ENCODE data around the gene TSGA10. TPM values are rescaled to one million over a fixed set of nuclear protein-coding genes. Genes with fewer than 3 reads are reported as not detected.
"Not testable (repeated sequence)": the region's sequence is repeated elsewhere in the genome, so short reads cannot be mapped to it uniquely, and the experiment has no call there.

The TSGA10 gene
- total and polyA plus RNA-seq, 10 donors = 2.5 to 14.0 (median 7.7) TPM

DNA sequence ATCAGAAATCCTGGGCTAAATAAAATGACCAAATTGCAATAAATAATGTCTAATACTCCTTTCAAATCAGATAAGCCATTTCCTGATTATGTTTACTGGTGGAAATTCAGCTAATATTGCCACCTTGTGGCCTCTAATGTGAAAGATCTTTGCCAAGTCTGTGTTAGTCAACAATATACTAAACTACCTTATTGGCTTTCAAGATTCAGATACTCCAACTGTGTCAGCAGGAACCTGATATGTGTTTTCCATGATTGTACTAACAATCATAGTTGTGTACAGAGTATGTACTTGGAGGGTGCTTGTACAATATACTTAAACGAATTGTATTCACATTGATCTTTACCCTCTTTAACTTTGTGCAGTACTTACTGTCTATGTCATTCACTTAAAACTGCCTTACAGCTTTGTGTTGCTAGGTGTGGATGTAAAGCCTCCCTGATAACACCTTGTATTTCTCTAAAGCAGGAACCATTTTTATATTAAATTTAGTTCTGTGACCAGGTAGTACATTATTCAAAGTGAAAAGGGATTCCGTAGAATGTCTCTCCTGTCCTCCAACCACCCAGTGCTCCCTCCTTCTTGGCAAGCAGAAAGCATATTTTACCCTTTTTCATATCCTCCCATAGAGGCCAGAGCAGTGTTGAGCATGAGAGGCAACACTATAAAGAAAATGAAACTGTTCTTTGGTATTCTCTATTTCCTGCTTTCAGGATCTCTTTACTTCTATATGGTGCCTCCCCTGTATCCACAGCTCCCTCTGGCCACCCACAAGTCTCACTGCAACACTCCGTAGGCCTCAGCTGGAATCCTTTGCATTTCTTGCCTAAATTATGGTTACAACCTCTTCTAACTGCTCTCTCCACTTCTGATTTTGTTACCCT lies 88.4 kb downstream of the TSGA10 start:
- Histone ChIP-seq H3K27ac (peak overlapping the region; percentile 30 to 70 (median 56)), H3K9me3 (no peaks in the 10 kb centered on the region), H3K4me1 (peaks cover 8 to 21% (median 15%) of the 10 kb centered on the region in 6 donors), H3K27me3 (replicated peaks in 1 of 7) (no peaks in the 10 kb centered on the region), H3K36me3 (no peaks in the 10 kb centered on the region), H3K4me3 (peak overlapping the region in 1 of 8 donors; percentile 28)
- DNase-seq = no peak
- intact Hi-C loops (cut with DNase I; ENCODE audit: low total_unique reads) = loop anchor here (10.0 kb wide), 1 partner anchor 412 kb away; no protein-coding TSS in a partner anchor
- TF ChIP-seq POLR2AphosphoS5 (IDR thresholded peaks at IDR 0.05) = no peak
- TF ChIP-seq, protein P1, sequence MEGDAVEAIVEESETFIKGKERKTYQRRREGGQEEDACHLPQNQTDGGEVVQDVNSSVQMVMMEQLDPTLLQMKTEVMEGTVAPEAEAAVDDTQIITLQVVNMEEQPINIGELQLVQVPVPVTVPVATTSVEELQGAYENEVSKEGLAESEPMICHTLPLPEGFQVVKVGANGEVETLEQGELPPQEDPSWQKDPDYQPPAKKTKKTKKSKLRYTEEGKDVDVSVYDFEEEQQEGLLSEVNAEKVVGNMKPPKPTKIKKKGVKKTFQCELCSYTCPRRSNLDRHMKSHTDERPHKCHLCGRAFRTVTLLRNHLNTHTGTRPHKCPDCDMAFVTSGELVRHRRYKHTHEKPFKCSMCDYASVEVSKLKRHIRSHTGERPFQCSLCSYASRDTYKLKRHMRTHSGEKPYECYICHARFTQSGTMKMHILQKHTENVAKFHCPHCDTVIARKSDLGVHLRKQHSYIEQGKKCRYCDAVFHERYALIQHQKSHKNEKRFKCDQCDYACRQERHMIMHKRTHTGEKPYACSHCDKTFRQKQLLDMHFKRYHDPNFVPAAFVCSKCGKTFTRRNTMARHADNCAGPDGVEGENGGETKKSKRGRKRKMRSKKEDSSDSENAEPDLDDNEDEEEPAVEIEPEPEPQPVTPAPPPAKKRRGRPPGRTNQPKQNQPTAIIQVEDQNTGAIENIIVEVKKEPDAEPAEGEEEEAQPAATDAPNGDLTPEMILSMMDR (IDR thresholded peaks at IDR 0.05 in 8 of 11, conservative IDR thresholded peaks at IDR 0.05 in 3 of 11) = peak in 8 of 11 experiments; percentile 15 to 59 (median 42)
- 33 to 47% (median 42%) methylated on average over 3 of the region's 3 CpGs for WGBS, 5 donors

GRCh38 chr2:99049187-99049586 lies 105.6 kb downstream of the TSGA10 start:
- H3K36me3 ChIP-seq; H3K4me1 ChIP-seq; H3K27ac ChIP-seq; H3K4me3 ChIP-seq; DNase-seq; intact Hi-C loops (cut with DNase I; ENCODE audit: low total_unique reads); H3K27me3 ChIP-seq (replicated peaks in 1 of 7): not testable (repeated sequence)
- WGBS, 5 donors = 89 to 95% (median 93%) methylated on average over 6 of the region's 6 CpGs
- H3K9me3 ChIP-seq = peaks cover 0 to 30% (median 14%) of the 10 kb centered on the region in 8 donors

DNA sequence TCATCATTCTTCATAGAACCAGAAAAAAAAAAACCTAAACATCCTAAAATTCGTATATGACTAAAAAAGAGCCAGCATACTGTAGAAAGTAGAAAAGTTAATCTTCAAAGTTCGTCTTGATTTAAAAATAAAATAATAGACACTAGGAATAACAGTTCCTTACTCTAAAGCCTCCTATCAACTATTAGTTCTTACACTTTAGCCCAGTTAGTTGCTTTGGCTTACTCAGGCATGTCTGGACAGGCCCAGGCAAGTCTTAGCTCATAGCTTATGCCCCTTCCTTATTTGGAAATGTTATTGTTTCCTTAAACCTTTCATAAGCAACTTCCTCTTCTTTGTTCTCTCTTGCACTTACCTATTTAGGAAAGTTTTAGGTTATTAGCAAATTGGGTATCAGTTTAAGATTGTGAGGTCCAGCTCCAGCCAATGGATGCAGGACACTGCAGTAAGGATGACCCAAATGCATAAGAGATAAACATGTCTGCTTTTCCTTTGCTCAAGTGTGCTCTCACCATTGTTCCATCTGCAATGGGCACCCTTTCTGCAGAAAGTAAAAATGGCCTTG lies 113.9 kb downstream of the TSGA10 start:
- WGBS, 5 donors = 87 to 91% (median 90%) methylated on average over 2 of the region's 2 CpGs
- H3K4me1 ChIP-seq; DNase-seq; H3K27ac ChIP-seq; intact Hi-C loops (cut with DNase I; ENCODE audit: low total_unique reads); H3K4me3 ChIP-seq; H3K36me3 ChIP-seq; H3K27me3 ChIP-seq (replicated peaks in 1 of 7): not testable (repeated sequence)
- H3K9me3 ChIP-seq = peaks cover 0 to 16% (median 0%) of the 10 kb centered on the region in 8 donors

GRCh38 chr2:99035920-99036319 lies 118.8 kb downstream of the TSGA10 start:
- TF ChIP-seq, protein P1 (IDR thresholded peaks at IDR 0.05 in 8 of 11, conservative IDR thresholded peaks at IDR 0.05 in 3 of 11) = no peak
- TF ChIP-seq POLR2AphosphoS5 (IDR thresholded peaks at IDR 0.05) (no peak), POLR2A (IDR thresholded peaks at IDR 0.05) (no peak)
- H3K4me1 ChIP-seq = no peaks in the 10 kb centered on the region
- no peaks in the 10 kb centered on the region for H3K27me3 ChIP-seq (replicated peaks in 1 of 7)
- H3K4me3 ChIP-seq = no peak overlapping the region
- 75 to 94% (median 86%) methylated on average over 1 of the region's 1 CpG for WGBS, 5 donors
- no peaks in the 10 kb centered on the region for H3K36me3 ChIP-seq
- H3K27ac ChIP-seq = no peak overlapping the region
- H3K9me3 ChIP-seq = peaks cover 0 to 10% (median 0%) of the 10 kb centered on the region in 8 donors
- DNase-seq = no peak
- intact Hi-C loops (cut with DNase I; ENCODE audit: low total_unique reads) = no loop called here

DNA sequence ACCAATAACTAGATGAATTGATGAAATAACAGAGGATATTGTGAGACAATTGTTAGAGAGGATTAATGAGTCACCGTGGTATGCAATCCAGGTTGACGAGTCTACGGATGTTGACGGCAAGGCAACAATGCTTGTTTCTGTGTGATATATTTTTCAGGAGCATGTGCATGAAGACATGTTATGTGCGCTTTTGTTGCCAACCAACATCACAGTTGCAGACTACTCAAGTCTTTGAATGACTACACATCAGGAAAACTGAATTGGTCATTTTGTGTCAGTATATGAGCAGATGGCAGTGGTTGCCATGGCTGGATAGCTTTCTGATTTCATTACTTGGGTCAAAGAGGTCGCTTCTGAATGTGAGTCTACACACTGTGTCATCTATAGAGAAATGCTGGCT lies 122.0 kb downstream of the TSGA10 start:
- no peaks in the 10 kb centered on the region for H3K4me1 ChIP-seq
- 81 to 93% (median 88%) methylated on average over 6 of the region's 6 CpGs for WGBS, 5 donors
- H3K4me3 ChIP-seq = no peak overlapping the region
- no peaks in the 10 kb centered on the region for H3K27me3 ChIP-seq (replicated peaks in 1 of 7)
- TF ChIP-seq POLR2A (IDR thresholded peaks at IDR 0.05) (no peak), POLR2AphosphoS5 (IDR thresholded peaks at IDR 0.05) (no peak)
- TF ChIP-seq, protein P1 (IDR thresholded peaks at IDR 0.05 in 8 of 11, conservative IDR thresholded peaks at IDR 0.05 in 3 of 11) = no peak
- H3K36me3 ChIP-seq = no peaks in the 10 kb centered on the region
- H3K9me3 ChIP-seq = no peaks in the 10 kb centered on the region
- no peak overlapping the region for H3K27ac ChIP-seq
- intact Hi-C loops (cut with DNase I; ENCODE audit: low total_unique reads) = no loop called here
- DNase-seq = no peak
